ENCODE data around the gene MMP10.
A peak's percentile ranks its signal among the peaks of the same experiment; 100 is the strongest.

Gene MMP10

DNA sequence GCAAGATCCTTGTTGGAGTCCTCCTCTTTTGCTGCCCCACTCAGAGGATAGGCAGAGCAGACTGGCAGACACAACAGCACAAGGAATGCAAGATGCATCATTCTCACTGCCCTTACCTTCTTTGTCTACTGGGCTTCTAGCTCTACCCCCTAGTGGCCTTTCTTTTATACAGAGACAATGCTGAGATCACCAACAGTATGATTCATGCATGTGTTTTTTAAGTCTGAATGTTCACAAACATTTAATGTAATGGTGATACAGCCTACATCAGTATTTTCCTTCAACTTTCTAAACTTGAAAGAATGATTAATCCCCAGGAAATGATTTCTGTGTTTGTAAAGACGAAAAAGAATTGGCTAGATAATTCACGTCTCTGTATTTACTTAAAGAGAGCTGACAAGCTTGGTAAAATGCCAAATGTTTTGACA lies at the start of gene MMP10:
TSS of gene MMP10 (minus strand) at position 138 of the 428 bp plus-strand sequence. CDS start at position 101, 37 bp downstream.
- peak; percentile 28 for DNase-seq (ENCODE audit: low read depth)

DNA sequence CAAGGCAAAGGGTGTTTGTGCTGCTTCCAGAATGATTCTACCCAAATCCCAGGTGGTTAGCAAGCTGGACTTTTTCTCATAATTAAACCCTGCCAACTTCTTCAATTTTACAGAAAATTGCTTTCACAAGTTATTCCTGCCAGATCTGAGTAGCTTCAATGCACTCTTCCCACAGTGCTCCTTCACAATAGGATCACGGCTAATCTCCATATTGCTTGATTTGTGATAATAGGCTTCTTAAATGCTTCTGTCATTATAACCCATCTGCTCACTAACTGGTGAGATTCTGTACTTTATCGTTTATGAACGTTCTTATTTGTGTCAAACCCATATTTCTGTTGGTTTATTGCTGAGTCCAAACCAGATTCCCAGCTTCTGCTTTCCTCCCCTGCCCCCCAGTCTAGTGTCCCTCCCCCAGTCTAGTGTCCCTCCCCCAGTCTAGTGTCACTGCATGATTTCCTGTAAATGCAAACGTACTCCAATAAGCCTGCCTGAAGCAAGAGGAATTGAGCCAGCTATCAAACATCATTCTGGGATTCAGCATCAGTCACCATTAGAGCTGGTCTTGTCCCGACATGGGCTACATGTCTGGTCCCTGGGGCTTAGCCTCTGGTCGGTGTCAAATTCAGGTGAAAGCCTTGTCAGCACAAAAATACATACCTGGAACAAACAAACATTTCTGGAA lies 49.0 kb upstream of the MMP10 start:
- DNase-seq (ENCODE audit: low read depth) = no peak

DNA sequence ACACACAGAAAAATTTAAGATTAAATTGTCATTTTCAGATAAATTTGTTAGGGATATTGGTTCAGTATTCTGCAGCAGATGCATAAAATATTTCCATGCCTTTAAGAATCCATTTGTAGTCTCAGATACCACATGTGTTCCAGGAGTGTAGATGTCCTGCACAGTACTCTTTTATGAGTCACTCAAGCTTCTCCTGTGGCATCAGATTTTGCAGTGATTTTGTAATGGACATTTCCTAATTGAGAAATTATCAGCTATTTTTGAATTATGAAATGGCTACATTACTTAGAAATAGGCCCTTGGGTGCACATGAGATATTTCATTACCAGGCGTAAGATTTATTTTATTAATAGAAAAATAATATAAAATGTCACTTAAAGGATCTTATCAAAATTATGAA lies 44.1 kb upstream of the MMP10 start:
- no peak for DNase-seq (ENCODE audit: low read depth)

DNA sequence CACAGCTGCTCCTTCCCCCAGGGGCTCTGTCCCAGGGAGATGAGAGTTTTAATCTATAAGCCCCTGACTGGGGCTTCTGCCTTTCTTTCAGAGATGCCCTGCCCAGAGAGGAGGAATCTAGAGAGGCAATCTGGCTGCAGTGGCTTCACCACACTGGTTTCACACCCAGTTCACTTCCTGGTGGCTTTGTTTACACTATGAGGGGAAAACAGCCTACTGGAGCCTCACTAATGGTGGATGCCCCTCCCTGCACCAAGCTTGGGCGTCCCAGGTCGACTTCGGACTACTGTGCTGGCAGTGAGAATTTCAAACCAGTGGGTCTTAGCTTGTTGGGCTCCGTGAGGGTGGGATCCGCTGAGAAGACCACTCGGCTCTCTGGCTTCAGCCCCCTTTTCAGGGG lies 39.1 kb upstream of the MMP10 start:
- no peak for DNase-seq (ENCODE audit: low read depth)

DNA sequence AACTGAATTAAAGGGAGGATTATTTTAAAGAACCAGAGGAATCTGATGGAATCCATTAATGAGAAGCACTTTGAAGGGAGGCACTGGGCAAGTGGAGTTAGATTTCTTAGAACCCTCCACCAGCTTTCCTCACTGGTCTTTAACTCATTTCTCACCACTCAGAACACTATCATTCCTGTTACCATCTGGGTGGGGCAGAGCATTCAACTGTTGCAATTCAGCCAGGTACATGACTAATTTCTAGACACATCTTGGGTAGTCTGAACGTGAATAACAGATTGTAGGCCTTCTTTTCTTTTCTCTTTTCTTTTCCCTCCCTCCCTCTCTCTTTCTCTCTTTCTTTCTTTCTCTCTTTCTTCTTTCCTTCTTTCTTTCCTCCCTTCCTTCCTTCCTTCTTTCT lies 33.1 kb upstream of the MMP10 start:
- no peak for DNase-seq (ENCODE audit: low read depth)

DNA sequence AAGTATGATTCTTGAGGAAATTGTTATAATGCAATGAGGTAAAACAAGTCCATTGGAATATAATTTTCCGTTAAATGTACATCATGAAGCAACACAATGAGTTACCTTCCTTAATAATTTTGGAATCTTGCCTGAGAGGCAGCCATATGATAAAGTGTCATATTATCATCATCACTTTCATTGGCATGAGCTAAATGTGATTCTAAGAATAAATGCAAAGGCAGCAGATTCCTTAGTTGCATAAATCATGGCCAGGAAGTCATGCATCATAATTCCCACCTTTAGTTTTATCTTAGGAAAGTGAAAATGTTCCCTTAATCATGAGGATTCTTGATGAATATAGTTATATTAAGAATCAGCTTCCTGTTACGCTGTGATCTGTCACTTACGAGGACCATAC lies 31.8 kb upstream of the MMP10 start:
- no peak for DNase-seq (ENCODE audit: low read depth)

DNA sequence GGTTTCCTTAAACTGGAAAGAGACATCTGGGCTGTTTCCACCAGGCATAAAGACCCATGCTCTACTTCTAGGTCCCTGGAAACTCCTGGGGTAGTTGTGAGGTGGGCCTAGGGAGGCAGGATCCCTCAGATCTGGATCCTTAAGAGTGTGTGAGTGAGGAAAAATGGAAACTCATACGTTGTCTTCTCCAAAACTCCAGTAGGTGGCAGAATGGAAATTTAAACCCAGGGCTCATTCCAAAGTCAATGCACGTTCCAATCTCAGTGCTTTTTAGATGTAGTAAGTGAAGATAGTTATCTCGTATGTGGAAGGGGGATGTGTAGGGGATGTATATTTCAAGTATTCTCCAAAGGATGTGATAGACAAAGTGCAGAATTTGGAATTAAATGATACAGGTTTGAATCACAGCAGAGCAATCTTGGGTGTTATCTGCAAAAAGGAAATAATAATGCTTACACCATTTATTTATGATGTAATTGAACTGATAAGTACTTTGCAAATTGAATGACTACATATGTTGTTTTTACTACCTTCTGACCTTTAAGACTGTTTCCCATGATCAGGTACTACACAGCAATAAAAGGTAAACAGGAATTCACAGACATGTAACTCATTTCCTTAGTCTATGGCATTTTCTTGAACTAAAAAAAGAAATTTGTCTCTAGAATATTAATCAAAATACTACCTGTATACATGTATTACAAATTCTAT lies 30.7 kb upstream of the MMP10 start:
- no peak for DNase-seq (ENCODE audit: low read depth)

DNA sequence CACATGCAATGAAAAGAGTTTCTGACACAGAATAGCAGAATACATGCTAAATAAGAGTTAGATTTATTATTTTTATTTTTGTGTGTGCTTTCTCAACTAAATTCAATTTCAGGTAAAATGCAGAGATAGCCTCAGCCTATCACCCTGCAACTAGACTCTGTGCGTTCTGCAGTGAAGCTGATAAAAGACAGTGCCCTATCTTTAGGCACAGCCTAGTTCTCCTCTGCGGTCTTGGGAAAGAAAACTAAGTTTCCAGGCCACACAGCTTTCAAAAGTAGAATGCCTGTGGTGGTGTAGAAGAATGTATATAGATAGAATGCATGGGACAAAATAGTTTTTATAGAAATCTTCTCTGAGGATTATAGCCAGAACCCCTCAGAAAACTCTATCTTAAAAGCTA lies 29.5 kb upstream of the MMP10 start:
- DNase-seq (ENCODE audit: low read depth) = no peak

DNA sequence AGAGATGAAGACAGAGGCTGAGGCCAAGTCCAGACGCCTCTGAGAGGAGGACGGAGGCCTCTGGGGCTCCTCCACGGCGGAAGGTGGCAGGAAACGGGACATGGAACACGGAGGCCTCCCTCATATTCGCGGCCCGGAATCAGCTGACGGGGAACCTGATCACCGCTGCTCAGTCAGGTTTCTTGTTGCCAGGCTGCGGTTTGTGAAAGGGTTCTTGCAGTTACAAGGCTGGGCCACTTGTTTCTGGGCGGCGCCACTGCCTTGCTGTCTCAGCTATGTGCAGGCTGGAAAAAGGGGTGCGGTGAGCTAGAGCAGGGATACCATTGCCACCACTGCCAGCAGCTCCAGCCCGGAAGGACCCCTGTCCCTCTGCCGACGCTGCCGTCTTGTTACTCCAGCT lies 27.5 kb upstream of the MMP10 start:
- DNase-seq (ENCODE audit: low read depth) = peak; percentile 18

DNA sequence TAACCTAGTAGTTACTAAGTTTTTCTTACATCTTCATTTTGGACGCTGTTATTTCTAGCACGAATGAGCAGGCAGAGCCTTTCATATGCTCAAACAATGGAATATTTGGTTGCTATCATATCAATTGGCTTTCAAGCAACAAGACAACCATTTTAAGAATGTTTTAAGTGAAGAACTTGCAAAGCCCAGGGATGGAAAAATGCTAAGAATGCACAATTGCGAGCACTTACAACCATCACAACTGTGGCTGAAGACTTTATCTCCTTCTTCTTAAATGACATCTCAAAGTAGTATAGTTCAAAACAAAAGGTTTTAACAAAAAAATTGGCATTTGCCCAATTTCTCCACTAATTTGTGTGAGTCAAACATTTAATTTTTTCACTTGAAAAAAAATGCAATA lies 25.9 kb upstream of the MMP10 start:
- DNase-seq (ENCODE audit: low read depth) = no peak

DNA sequence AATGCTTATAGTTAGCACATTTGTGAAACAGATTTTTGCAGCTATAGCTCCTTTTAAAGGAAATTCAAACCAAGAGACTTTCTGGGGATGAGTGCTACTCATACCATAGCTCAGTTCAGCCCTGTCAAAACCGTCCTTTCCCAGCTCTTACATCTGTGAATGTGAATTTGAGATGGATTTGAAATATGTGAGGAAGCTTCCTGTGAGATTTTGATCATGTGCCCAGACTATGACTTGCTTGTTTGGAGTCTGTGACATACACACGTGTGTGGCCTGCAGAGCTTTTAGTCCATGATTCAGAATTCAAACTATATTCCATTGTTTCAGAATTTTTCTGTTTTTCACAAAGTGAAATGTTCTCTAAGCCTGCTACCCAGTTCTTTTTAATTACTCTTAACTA lies 21.9 kb upstream of the MMP10 start:
- peak; percentile 72 for DNase-seq (ENCODE audit: low read depth)

DNA sequence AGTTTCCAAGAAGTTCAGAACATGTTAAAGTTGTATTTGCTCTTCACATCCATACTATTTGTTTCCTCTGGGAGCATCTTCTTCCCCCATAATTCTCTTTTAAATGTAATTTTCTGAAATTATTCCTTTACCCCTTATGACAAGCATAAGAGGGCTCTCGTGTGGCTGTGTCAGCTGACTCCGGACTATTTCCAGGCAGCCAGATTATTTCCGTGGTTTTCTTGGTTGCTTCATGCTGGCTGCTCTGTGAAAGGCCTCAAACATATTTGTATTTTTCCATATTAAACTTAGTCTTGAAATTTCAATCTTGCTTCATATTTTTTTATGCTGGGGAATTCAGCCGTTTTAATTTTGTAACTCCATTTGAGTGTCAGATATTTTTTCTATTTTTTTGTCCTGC lies 20.3 kb upstream of the MMP10 start:
- DNase-seq (ENCODE audit: low read depth) = peak; percentile 34

DNA sequence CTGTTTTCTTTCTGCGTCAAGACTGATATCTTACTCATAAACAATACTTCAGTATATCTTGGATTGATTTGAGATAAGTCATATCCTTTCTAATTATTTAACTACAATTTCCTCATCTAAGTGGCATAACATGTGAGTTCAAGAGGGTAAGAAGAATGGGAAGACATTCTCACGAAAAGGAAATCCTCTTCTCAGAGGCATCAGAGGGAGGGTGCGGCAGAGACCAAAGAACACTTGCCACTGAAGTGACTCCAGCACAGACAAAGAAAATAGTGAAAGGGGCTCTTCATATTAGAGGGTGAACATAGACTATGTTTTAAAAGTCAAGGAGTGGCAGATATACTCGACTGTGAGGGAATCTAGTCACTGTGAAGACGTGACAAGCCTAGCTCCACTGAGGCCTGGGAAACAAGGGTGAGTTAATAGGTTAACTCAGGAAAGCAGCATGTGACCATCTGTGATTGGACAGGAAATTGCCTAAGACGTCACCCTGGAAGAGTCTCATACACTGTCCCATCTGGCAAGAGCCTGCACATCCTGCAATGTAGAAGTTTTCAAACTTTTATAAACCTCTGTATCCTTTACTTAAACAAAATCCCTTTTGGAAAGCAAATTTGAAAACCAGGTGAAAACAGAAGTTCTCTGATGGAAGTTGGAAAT lies 19.4 kb upstream of the MMP10 start:
- DNase-seq (ENCODE audit: low read depth) = no peak

DNA sequence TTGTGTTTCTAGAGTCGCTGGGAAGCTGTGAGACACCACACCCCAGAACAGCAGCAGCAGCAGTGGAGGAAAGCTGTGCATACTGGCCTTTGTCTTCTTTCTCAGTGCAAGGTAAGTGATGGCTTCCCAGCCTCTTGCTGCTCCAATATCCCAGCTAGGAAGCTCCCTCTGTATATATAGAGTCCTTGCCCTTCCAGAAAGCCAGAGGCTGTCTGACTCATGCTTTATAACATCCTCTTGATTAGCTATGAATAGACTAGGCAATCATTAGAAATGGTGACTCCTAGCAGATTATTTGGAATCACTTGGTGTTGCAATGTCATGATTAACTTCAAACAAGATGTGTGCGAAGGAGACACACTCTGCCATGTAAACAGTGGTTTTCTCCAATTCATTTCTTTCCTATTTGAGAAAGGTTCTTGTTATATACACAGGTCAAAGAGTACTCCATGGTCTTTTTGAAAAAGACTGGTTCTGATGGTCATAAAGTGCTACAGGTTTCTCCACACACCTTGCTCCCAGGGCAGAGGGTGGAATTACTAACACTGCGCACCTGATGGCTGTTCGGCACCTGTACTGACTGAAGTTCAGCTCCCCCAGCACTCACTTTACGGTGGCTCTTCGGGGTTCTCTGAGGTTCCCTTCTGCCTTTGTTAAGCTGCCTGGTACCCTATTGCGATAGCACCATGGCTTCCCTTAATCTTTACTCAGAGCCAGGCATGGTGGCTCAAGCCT lies 17.8 kb upstream of the MMP10 start, which contains the start of gene MMP1:
TSS of gene MMP1 (minus strand) at position 149 of the 735 bp plus-strand sequence. CDS start at position 81, 68 bp downstream.
- DNase-seq (ENCODE audit: low read depth) = peak; percentile 41

DNA sequence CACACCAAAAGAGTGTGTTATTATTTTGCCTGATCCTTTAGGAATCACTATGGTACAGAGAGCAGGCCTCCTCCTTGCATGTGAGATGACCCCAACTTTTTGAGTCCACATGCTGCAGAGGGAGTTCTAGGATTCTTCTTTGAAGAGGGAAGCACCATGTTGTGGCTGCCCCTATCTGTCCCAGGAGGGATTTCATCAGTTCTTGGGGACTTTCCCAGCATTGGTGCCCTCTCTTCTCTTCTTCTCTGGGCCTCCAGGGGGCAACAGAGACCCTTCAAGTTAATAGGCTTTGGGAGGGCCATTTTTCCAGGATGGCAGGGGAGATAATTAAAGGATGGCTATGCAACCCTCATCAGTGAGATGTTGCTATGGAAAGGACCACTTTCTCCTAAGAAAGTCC lies 14.0 kb upstream of the MMP10 start:
- no peak for DNase-seq (ENCODE audit: low read depth)

DNA sequence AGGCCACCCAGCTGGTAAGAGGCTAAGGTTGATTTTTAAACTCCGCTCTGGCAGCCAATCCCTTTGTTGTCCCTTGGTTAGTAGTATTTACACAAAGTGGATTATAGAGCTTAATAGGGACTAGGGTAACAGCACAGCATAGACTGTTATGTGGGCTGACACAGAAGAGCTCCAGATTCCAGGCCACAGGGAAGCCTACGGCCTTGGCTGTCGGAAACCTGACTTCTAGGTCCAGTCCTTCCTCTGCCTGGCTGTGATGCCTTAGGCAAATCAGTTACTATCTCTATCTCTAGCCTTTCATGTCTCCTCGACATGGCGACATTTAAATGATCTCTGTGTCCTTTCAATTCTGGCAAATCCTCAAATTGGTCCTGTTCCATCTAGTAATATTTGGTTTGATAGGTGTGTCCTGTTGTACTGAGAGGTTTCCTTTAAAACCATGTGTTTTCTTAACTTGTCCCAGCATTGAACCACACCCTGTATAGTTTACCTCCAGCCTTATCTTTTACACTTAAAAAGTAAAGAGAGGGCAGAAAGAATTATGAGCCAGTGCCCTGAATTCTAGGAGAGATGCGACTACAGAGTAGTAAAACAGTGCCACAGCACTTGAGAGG lies 13.4 kb upstream of the MMP10 start:
- no peak for DNase-seq (ENCODE audit: low read depth)

DNA sequence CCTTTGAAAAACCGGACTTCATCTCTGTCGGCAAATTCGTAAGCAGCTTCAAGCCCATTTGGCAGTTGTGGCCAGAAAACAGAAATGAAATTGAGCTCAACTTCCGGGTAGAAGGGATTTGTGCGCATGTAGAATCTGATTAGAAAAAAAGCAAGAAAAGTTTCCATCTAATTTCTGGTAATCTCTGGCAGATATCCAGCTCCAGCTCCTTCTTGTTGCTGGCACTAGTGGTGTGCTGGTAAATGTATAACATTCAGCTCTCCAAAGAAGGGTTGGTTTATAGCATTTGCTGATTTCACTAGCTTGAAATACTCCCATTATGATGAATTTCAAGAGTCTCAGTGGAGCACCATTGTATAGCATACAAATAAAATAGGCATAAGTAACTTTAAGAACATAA lies 12.2 kb upstream of the MMP10 start:
- no peak for DNase-seq (ENCODE audit: low read depth)

DNA sequence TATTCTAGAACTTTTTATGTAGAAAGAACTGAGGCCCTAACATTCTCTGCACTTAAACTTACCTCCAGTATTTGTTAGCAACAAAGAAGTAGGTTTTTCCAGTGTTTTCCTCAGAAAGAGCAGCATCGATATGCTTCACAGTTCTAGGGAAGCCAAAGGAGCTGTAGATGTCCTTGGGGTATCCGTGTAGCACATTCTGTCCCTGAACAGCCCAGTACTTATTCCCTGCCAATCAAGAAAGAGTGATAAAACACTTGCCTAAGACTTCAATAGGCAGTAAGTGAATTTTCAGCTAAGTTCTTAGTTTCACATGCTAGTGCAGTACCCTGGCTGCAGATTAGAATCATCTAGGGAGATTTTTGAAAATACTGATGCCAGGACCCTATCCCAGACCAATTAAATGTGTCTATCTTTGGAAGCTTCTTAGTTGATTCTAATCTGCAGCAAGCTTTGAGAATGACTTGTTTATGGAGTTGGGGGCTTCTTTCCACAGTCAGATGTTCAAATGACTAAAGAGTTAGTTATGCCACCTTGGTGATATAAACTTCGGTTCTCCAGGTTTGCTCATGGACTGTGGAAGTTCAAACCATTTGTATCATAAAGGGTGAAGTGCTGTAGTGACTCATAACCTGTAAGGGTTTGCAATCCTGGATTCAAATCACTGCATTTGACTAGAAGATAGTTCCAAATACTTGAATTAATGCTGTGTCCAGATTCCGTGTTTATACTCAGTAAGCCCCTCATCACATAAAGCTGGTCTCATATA lies 11.0 kb upstream of the MMP10 start:
- DNase-seq (ENCODE audit: low read depth) = no peak

DNA sequence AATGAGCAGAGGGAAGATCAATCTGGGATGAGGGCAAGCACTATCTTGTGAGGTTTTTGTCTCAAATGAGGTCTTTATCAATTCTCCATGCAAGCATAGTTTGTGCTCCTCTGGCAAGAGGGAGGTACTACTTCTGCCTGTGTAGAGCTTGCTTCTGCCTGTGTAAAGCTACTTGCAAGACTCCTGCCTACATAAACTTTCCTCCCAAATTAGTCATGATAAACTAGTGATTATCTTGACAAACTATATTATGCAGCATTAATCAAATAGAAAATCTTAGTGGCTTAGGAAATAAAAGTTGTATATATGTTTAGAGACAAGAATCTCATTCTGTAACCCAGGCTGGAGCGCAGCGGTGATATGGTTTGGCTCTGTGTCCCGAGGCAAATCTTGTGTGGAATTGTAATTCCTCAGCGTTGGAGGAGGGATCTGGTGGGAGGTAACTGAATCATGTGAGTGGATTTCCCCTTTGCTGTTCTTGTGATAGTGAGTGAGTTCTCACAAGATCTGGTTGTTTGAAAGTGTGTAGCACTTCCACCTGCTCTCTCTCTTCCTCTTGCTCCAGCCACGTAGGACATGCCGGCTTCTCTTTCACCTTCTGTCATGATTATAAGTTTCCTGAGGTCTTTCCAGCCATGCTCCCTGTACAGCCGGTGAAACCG lies 8.0 kb upstream of the MMP10 start:
- DNase-seq (ENCODE audit: low read depth) = no peak

DNA sequence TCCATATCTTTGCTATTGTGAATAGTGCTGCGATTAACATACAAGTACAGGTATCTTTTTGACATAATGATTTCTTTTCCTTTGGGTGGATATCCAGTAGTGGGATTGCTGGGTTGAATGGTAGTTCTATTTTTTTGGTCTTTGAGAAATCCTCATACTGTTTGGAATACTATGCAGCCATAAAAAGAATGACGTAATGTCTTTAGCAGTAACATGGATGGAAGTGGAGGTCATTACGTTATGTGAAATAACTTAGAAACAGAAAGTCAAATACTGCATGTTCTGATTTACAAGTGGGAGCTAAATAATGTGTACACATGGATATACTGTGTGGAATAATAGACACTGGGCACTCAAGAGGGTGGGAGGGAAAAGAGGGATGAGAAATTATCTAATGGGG lies 4.0 kb upstream of the MMP10 start:
- DNase-seq (ENCODE audit: low read depth) = no peak

DNA sequence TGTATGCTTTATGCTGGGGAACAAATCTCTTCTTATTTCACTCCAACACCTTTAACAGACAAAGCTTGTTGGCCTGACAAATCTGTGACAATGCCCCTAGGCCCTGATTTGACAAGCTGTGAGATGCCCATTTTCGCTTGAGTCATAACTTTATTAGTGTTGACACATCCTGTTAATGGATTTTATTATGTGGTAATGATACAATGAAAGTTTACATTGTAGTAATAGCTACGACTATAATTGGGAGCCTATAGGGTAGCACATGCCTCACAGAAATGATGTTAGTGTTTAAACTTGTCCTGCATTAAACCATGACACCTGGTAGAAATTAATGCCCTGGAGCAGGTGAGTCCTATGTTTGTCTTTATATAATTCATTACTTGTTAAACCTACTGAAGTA lies 3.3 kb upstream of the MMP10 start:
- DNase-seq (ENCODE audit: low read depth) = no peak
